ENCODE data around the gene TTYH2.
"Not testable (repeated sequence)": the region's sequence is repeated elsewhere in the genome, so short reads cannot be mapped to it uniquely, and the experiment has no call there.

Gene TTYH2

GRCh38 chr17:74281799-74282198 lies 68.4 kb downstream of the TTYH2 start:
- Histone ChIP-seq H3K36me3 (no peaks in the 10 kb centered on the region), H3K27me3 (peaks cover 18% of the 10 kb centered on the region), H3K4me3 (ENCODE audit: low read depth in 1 of 2, low read length in 1 of 2) (no peak overlapping the region), H3K27ac (no peak overlapping the region), H3K4me1 (ENCODE audit: control insufficient read depth in 1 of 2, insufficient read depth in 1 of 2, low read depth in 1 of 2, low read length in 1 of 2) (peaks cover 4 to 7% of the 10 kb centered on the region in 2 experiments), H3K9me3 (no peaks in the 10 kb centered on the region)
- TF ChIP-seq CTCF (IDR thresholded peaks at IDR 0.05) = no peak

GRCh38 chr17:74282274-74282586 lies 68.9 kb downstream of the TTYH2 start:
- peaks cover 18% of the 10 kb centered on the region for H3K27me3 ChIP-seq
- not testable (repeated sequence) for H3K36me3 ChIP-seq; H3K4me1 ChIP-seq (ENCODE audit: control insufficient read depth in 1 of 2, insufficient read depth in 1 of 2, low read depth in 1 of 2, low read length in 1 of 2); H3K27ac ChIP-seq; H3K9me3 ChIP-seq; H3K4me3 ChIP-seq (ENCODE audit: low read depth in 1 of 2, low read length in 1 of 2)

- Histone ChIP-seq H3K9me3 (no peaks in the 10 kb centered on the region), H3K4me1 (ENCODE audit: control insufficient read depth in 1 of 2, insufficient read depth in 1 of 2, low read depth in 1 of 2, low read length in 1 of 2) (peaks cover 4 to 7% of the 10 kb centered on the region in 2 experiments), H3K4me3 (ENCODE audit: low read depth in 1 of 2, low read length in 1 of 2) (no peak overlapping the region), H3K36me3 (no peaks in the 10 kb centered on the region), H3K27ac (no peak overlapping the region), H3K27me3 (peaks cover 18% of the 10 kb centered on the region)
- no peak for TF ChIP-seq CTCF (IDR thresholded peaks at IDR 0.05)
Observed at GRCh38 chr17:74282587-74283370, 69.4 kb downstream of the TTYH2 start.

- TF ChIP-seq CTCF (IDR thresholded peaks at IDR 0.05) = no peak
- Histone ChIP-seq H3K4me3 (ENCODE audit: low read depth in 1 of 2, low read length in 1 of 2) (no peak overlapping the region), H3K4me1 (ENCODE audit: control insufficient read depth in 1 of 2, insufficient read depth in 1 of 2, low read depth in 1 of 2, low read length in 1 of 2) (peaks cover 4 to 7% of the 10 kb centered on the region in 2 experiments), H3K27ac (no peak overlapping the region), H3K9me3 (no peaks in the 10 kb centered on the region), H3K36me3 (no peaks in the 10 kb centered on the region), H3K27me3 (peaks cover 18% of the 10 kb centered on the region)
Observed at GRCh38 chr17:74283371-74283673, 70.0 kb downstream of the TTYH2 start.

- Histone ChIP-seq H3K4me3 (ENCODE audit: low read depth in 1 of 2, low read length in 1 of 2) (no peak overlapping the region), H3K9me3 (no peaks in the 10 kb centered on the region), H3K36me3 (no peaks in the 10 kb centered on the region), H3K27ac (no peak overlapping the region), H3K27me3 (peaks cover 18% of the 10 kb centered on the region), H3K4me1 (ENCODE audit: control insufficient read depth in 1 of 2, insufficient read depth in 1 of 2, low read depth in 1 of 2, low read length in 1 of 2) (peaks cover 4 to 7% of the 10 kb centered on the region in 2 experiments)
- no peak for TF ChIP-seq CTCF (IDR thresholded peaks at IDR 0.05)
Observed at GRCh38 chr17:74287031-74287602, 73.7 kb downstream of the TTYH2 start.

- Histone ChIP-seq H3K9me3 (no peaks in the 10 kb centered on the region), H3K27ac (no peak overlapping the region), H3K27me3 (peaks cover 18% of the 10 kb centered on the region), H3K4me3 (ENCODE audit: low read depth in 1 of 2, low read length in 1 of 2) (no peak overlapping the region), H3K36me3 (no peaks in the 10 kb centered on the region), H3K4me1 (ENCODE audit: control insufficient read depth in 1 of 2, insufficient read depth in 1 of 2, low read depth in 1 of 2, low read length in 1 of 2) (no peaks in the 10 kb centered on the region)
- no peak for TF ChIP-seq CTCF (IDR thresholded peaks at IDR 0.05)
Observed at GRCh38 chr17:74288785-74289184, 75.4 kb downstream of the TTYH2 start.

Measured in neutrophil (primary cell).